Keratinocyte (primary cell): ENCODE measurements around the gene SERTAD1. TPM values are rescaled to one million over a fixed set of nuclear protein-coding genes. Genes with fewer than 3 reads are reported as not detected.
A peak's percentile ranks its signal among the peaks of the same experiment; 100 is the strongest.

Source experiments
- DNase-seq: peaks from one replicate; pipeline ENCODE4 v3.0.0-alpha.2; 2011; ENCODE audit warnings: low read depth, missing footprints, low spot score
- FAIRE-seq: peaks from 2 replicates; lab custom pipeline; 2011; peaks lifted over from hg19 to GRCh38; lab: Jason Lieb, UNC
- H2AFZ ChIP-seq: 2 replicates; pipeline ENCODE4 v1.6.0; 2012; ENCODE audit warnings: low read length, control low read depth, inconsistent platforms; ENCODE audit not compliant: control insufficient read depth
- H3K27ac ChIP-seq: 2 replicates; pipeline ENCODE4 v1.5.1; 2011; ENCODE audit warnings: low read length; ENCODE audit not compliant: control insufficient read depth, insufficient read depth
- H3K27me3 ChIP-seq: 3 replicates; pipeline ENCODE4 v1.6.0; 2011; ENCODE audit warnings: low read length; ENCODE audit not compliant: control insufficient read depth, insufficient read depth; ENCODE audit errors: extremely low read depth
- H3K36me3 ChIP-seq, 2 experiments: 2 replicates in 1 of 2; 3 replicates in 1 of 2; pipeline ENCODE4 v1.5.1; 2011; ENCODE audit warnings: low read length in 2 of 2, mild to moderate bottlenecking in 1 of 2; ENCODE audit not compliant: control insufficient read depth in 2 of 2, insufficient read depth in 2 of 2; ENCODE audit errors: extremely low read depth in 1 of 2
- H3K4me1 ChIP-seq: 3 replicates; pipeline ENCODE4 v1.5.1; 2011; ENCODE audit warnings: low read length; ENCODE audit not compliant: control insufficient read depth, insufficient read depth; ENCODE audit errors: extremely low read depth
- H3K4me2 ChIP-seq: 3 replicates; pipeline ENCODE4 v1.6.0; 2011; ENCODE audit warnings: low read depth, low read length; ENCODE audit not compliant: control insufficient read depth, insufficient read depth; ENCODE audit errors: extremely low read depth
- H3K4me3 ChIP-seq, 3 experiments: fragments of 200-600 bp in 1 of 3; sonication (generic) in 1 of 3; 2 replicates in 2 of 3; 3 replicates in 1 of 3; pipeline ENCODE4 v1.5.1; 2011 to 2016; ENCODE audit warnings: low read length in 3 of 3, mild to moderate bottlenecking in 3 of 3, control low read depth in 2 of 3, inconsistent platforms in 1 of 3, low read depth in 1 of 3, mixed read lengths in 1 of 3, mixed run types in 1 of 3, moderate library complexity in 1 of 3; ENCODE audit not compliant: control insufficient read depth in 2 of 3, insufficient read depth in 2 of 3; ENCODE audit errors: extremely low read depth in 1 of 3
- H3K79me2 ChIP-seq: 2 replicates; pipeline ENCODE4 v1.6.0; 2012; ENCODE audit warnings: low read length; ENCODE audit not compliant: control insufficient read depth, insufficient read depth
- H3K9ac ChIP-seq: 3 replicates; pipeline ENCODE4 v1.6.0; 2011; ENCODE audit warnings: low read length; ENCODE audit not compliant: control insufficient read depth, insufficient read depth; ENCODE audit errors: extremely low read depth
- H3K9me1 ChIP-seq: 3 replicates; pipeline ENCODE4 v1.6.0; 2011; ENCODE audit warnings: low read length; ENCODE audit not compliant: control insufficient read depth, insufficient read depth; ENCODE audit errors: extremely low read depth
- H3K9me3 ChIP-seq: 2 replicates; pipeline ENCODE4 v1.5.1; 2012; ENCODE audit warnings: low read depth, low read length; ENCODE audit not compliant: control insufficient read depth
- H4K20me1 ChIP-seq: 3 replicates; pipeline ENCODE4 v1.6.0; 2011; ENCODE audit warnings: low read length; ENCODE audit not compliant: control insufficient read depth, insufficient read depth; ENCODE audit errors: extremely low read depth
- EZH2 ChIP-seq: IDR thresholded peaks from one replicate; pipeline ENCODE4 v1.6.1; 2012; ENCODE audit warnings: inconsistent platforms, mild to moderate bottlenecking, low read length, moderate library complexity
- dilution Hi-C: fragments of 300-500 bp; cut with MboI; formaldehyde crosslinking; loops from one replicate; pipeline ENCODE4 v1.7.0; 2020; ENCODE audit warnings: low sequenced_read_pairs; ENCODE audit not compliant: extremely low pct_ligation_motif_present
- polyA minus RNA-seq, 3 experiments: library from RNA; depleted of rRNA, polyadenylated mRNA; stranded (reverse); fragments of >200 nt; gene quantifications; 1 replicate in 1 of 3; 2 replicates in 1 of 3; 3 replicates in 1 of 3; pipeline ENCODE4 v1.2.3, GENCODE V29; 2011
- polyA plus RNA-seq, 5 experiments: library from polyadenylated mRNA; depleted of rRNA in 3 of 5; stranded (reverse) in 3 of 5; stranded (forward) in 1 of 5; unstranded in 1 of 5; fragments of >200 nt; gene quantifications; 1 replicate in 1 of 5; 2 replicates in 3 of 5; 3 replicates in 1 of 5; pipeline versions ENCODE4 v1.2.1 to v1.2.3, GENCODE V29; 2011 to 2012; ENCODE audit warnings: missing spikeins in 2 of 5, low read depth in 1 of 5, low replicate concordance in 1 of 5
- TF ChIP-seq, protein P1 (sequence below), 3 experiments: IDR thresholded peaks in 1 of 3; conservative IDR thresholded peaks in 1 of 3; optimal IDR thresholded peaks in 1 of 3; 2 replicates in 2 of 3; 3 replicates in 1 of 3; pipeline versions ENCODE3 to v1.5.1; 2011; ENCODE audit warnings: low read length in 3 of 3, mild to moderate bottlenecking in 3 of 3, moderate library complexity in 2 of 3, control low read depth in 1 of 3, inconsistent platforms in 1 of 3; ENCODE audit not compliant: insufficient read depth in 2 of 3; ENCODE audit errors: extremely low read depth in 1 of 3

SERTAD1 gene, protein sequence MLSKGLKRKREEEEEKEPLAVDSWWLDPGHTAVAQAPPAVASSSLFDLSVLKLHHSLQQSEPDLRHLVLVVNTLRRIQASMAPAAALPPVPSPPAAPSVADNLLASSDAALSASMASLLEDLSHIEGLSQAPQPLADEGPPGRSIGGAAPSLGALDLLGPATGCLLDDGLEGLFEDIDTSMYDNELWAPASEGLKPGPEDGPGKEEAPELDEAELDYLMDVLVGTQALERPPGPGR
- polyA plus RNA-seq: 9.5 to 15.4 TPM (median 10.5 TPM) in 3 replicates
- 17.5 TPM for polyA plus RNA-seq (2011; ENCODE audit: low read depth)
- polyA plus RNA-seq (2011; cell fraction: cytosol; rRNA removed): 7.1 and 13.0 TPM in 2 replicates
- 8.1 and 10.9 TPM in 2 replicates for polyA plus RNA-seq (2011; cell fraction: nucleus; rRNA removed)
- 10.6 and 28.6 TPM in 2 replicates for polyA plus RNA-seq (2012; ENCODE audit: low replicate concordance)
- polyA minus RNA-seq: 3.8 to 6.1 TPM (median 4.4 TPM) in 3 replicates
- polyA minus RNA-seq (2011; cell fraction: cytosol; rRNA and poly(A)+ RNA removed): 10.0 TPM
- 3.5 and 4.0 TPM in 2 replicates for polyA minus RNA-seq (2011; cell fraction: nucleus; rRNA and poly(A)+ RNA removed)

GRCh38 chr19:40425450-40426287 is at the start of gene SERTAD1:
TSS of gene SERTAD1 (minus strand) at chr19:40425992. CDS start at chr19:40423546, 2,446 bp downstream.
- TF ChIP-seq, protein P1, sequence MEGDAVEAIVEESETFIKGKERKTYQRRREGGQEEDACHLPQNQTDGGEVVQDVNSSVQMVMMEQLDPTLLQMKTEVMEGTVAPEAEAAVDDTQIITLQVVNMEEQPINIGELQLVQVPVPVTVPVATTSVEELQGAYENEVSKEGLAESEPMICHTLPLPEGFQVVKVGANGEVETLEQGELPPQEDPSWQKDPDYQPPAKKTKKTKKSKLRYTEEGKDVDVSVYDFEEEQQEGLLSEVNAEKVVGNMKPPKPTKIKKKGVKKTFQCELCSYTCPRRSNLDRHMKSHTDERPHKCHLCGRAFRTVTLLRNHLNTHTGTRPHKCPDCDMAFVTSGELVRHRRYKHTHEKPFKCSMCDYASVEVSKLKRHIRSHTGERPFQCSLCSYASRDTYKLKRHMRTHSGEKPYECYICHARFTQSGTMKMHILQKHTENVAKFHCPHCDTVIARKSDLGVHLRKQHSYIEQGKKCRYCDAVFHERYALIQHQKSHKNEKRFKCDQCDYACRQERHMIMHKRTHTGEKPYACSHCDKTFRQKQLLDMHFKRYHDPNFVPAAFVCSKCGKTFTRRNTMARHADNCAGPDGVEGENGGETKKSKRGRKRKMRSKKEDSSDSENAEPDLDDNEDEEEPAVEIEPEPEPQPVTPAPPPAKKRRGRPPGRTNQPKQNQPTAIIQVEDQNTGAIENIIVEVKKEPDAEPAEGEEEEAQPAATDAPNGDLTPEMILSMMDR (optimal IDR thresholded peaks at IDR 0.05 in 1 of 3, IDR thresholded peaks at IDR 0.05 in 1 of 3, conservative IDR thresholded peaks at IDR 0.05 in 1 of 3; ENCODE audit: extremely low read depth in 1 of 3, insufficient read depth in 2 of 3, low read length in 3 of 3): peak in 2 of 3 experiments; percentile 57 to 75
- no peak for TF ChIP-seq EZH2
- no peaks in the 10 kb centered on the region for H3K27me3 ChIP-seq
- peaks cover 28% of the 10 kb centered on the region for H3K79me2 ChIP-seq
- no peaks in the 10 kb centered on the region for H3K9me1 ChIP-seq
- dilution Hi-C loops: no loop called here
- H3K27ac ChIP-seq: peak within 1 kb of the TSS; percentile 92
- no peaks in the 10 kb centered on the region for H4K20me1 ChIP-seq
- peak; percentile 67 for FAIRE-seq
- H3K9ac ChIP-seq: peak within 1 kb of the TSS; percentile 96
- DNase-seq: peak; percentile 93
- H3K36me3 ChIP-seq: peaks cover 0 to 6% of the 10 kb centered on the region in 2 experiments
- H3K4me2 ChIP-seq: peak within 1 kb of the TSS; percentile 95
- H3K4me3 ChIP-seq: peak within 1 kb of the TSS; percentile 61 to 100 (median 99)
- peak within 1 kb of the TSS; percentile 62 for H2AFZ ChIP-seq
- H3K4me1 ChIP-seq: peaks cover 7% of the 10 kb centered on the region
- no peaks in the 10 kb centered on the region for H3K9me3 ChIP-seq

GRCh38 chr19:40474737-40475136 is 48.9 kb upstream of the SERTAD1 start:
- H3K27ac ChIP-seq: no peak overlapping the region
- no peaks in the 10 kb centered on the region for H3K4me1 ChIP-seq
- dilution Hi-C loops: no loop called here
- TF ChIP-seq, protein P1 (optimal IDR thresholded peaks at IDR 0.05 in 1 of 3, IDR thresholded peaks at IDR 0.05 in 1 of 3, conservative IDR thresholded peaks at IDR 0.05 in 1 of 3; ENCODE audit: extremely low read depth in 1 of 3, insufficient read depth in 2 of 3, low read length in 3 of 3): no peak
- no peak for TF ChIP-seq EZH2
- DNase-seq: no peak
- H3K79me2 ChIP-seq: no peaks in the 10 kb centered on the region
- H3K27me3 ChIP-seq: no peaks in the 10 kb centered on the region
- H2AFZ ChIP-seq: no peak overlapping the region
- H3K36me3 ChIP-seq: no peaks in the 10 kb centered on the region
- H3K9me1 ChIP-seq: no peaks in the 10 kb centered on the region
- H3K9ac ChIP-seq: no peak overlapping the region
- FAIRE-seq: no peak
- no peaks in the 10 kb centered on the region for H3K9me3 ChIP-seq
- no peaks in the 10 kb centered on the region for H4K20me1 ChIP-seq
- H3K4me3 ChIP-seq: no peak overlapping the region
- no peak overlapping the region for H3K4me2 ChIP-seq
